CD14-positive monocyte (primary cell): ENCODE results near the gene LEKR1. TPM values are rescaled to one million over a fixed set of nuclear protein-coding genes. Genes with fewer than 3 reads are reported as not detected.

ENCODE experiments used
- DNase-seq, 3 donors: peaks; one replicate each; pipeline ENCODE4 v3.0.0-alpha.2; 2011 to 2022
- H2AFZ ChIP-seq: 2 replicates; pipeline ENCODE4 v1.6.0; 2012; ENCODE audit warnings: mild to moderate bottlenecking, low read depth, low read length, inconsistent platforms; ENCODE audit not compliant: insufficient read depth, poor library complexity, severe bottlenecking
- H3K27ac ChIP-seq, 2 donors: 1 replicate in 1 of 2; 2 replicates in 1 of 2; pipeline ENCODE4 v1.5.1; 2012 to 2013; ENCODE audit warnings: low read length in 2 of 2, control low read depth in 1 of 2, inconsistent platforms in 1 of 2, low read depth in 1 of 2, mild to moderate bottlenecking in 1 of 2
- H3K27me3 ChIP-seq, 2 donors: one replicate each; pipeline versions ENCODE4 v1.6.0 to v1.6.1; 2011 to 2013; ENCODE audit warnings: low read length in 2 of 2; ENCODE audit not compliant: control insufficient read depth in 2 of 2, insufficient read depth in 2 of 2
- H3K36me3 ChIP-seq, 2 donors: replicated peaks in 1 of 2; 1 replicate in 1 of 2; 2 replicates in 1 of 2; pipeline versions ENCODE4 v1.5.1 to v1.6.1; 2012 to 2013; ENCODE audit warnings: low read length in 2 of 2, control low read depth in 1 of 2, inconsistent platforms in 1 of 2, mild to moderate bottlenecking in 1 of 2; ENCODE audit not compliant: insufficient read depth in 2 of 2, control insufficient read depth in 1 of 2
- H3K4me1 ChIP-seq, 2 donors: 1 replicate in 1 of 2; 2 replicates in 1 of 2; pipeline versions ENCODE4 v1.5.1 to v1.6.1; 2012 to 2013; ENCODE audit warnings: low read length in 2 of 2, control low read depth in 1 of 2, inconsistent platforms in 1 of 2, mild to moderate bottlenecking in 1 of 2, moderate library complexity in 1 of 2; ENCODE audit not compliant: insufficient read depth in 2 of 2, control insufficient read depth in 1 of 2
- H3K4me2 ChIP-seq: replicated peaks from 2 replicates; pipeline ENCODE3; 2012; ENCODE audit warnings: low read length, moderate library complexity, mild to moderate bottlenecking; ENCODE audit not compliant: poor library complexity, severe bottlenecking; ENCODE audit errors: extremely low read depth
- H3K4me3 ChIP-seq, 3 experiments: fragments of 200-600 bp in 1 of 3; sonication (generic) in 1 of 3; replicated peaks in 1 of 3; 1 replicate in 2 of 3; 2 replicates in 1 of 3; pipeline ENCODE4 v1.5.1; 2011 to 2013; ENCODE audit warnings: low read length in 3 of 3, mild to moderate bottlenecking in 3 of 3, control low read depth in 2 of 3, low read depth in 2 of 3, inconsistent platforms in 1 of 3, moderate library complexity in 1 of 3
- H3K79me2 ChIP-seq: 2 replicates; pipeline ENCODE4 v1.6.0; 2012; ENCODE audit warnings: mild to moderate bottlenecking, control low read depth, inconsistent platforms, low read length, moderate library complexity; ENCODE audit not compliant: insufficient read depth
- H3K9ac ChIP-seq: 2 replicates; pipeline ENCODE4 v1.6.0; 2017; ENCODE audit warnings: low read length, mild to moderate bottlenecking; ENCODE audit not compliant: insufficient read depth, poor library complexity, severe bottlenecking
- H3K9me3 ChIP-seq, 2 donors: replicated peaks in 1 of 2; 1 replicate in 1 of 2; 2 replicates in 1 of 2; pipeline versions ENCODE4 v1.5.1 to v1.6.1; 2012 to 2013; ENCODE audit warnings: low read length in 2 of 2, control low read depth in 1 of 2; ENCODE audit not compliant: control insufficient read depth in 1 of 2, insufficient read depth in 1 of 2
- H4K20me1 ChIP-seq: 2 replicates; pipeline ENCODE4 v1.6.0; 2012; ENCODE audit warnings: mild to moderate bottlenecking, low read length, control low read depth, moderate library complexity; ENCODE audit not compliant: insufficient read depth
- H3K27ac Mint-ChIP-seq, 7 donors: one replicate each; pipeline ENCODE4 v1.8.0; 2020; ENCODE audit warnings: mild to moderate bottlenecking in 7 of 7, mixed read lengths in 7 of 7, moderate library complexity in 6 of 7, inconsistent platforms in 2 of 7
- H3K27me3 Mint-ChIP-seq, 3 donors: one replicate each; pipeline ENCODE4 v1.8.0; 2021 to 2022; ENCODE audit warnings: low read depth in 3 of 3, mild to moderate bottlenecking in 3 of 3, mixed read lengths in 3 of 3, moderate library complexity in 3 of 3, inconsistent platforms in 1 of 3
- H3K36me3 Mint-ChIP-seq, 2 donors: one replicate each; pipeline ENCODE4 v1.8.0; 2020; ENCODE audit warnings: mixed read lengths in 2 of 2, inconsistent platforms in 1 of 2, mild to moderate bottlenecking in 1 of 2
- H3K4me1 Mint-ChIP-seq: one replicate; pipeline ENCODE4 v1.8.0; 2020; ENCODE audit warnings: mild to moderate bottlenecking, mixed read lengths
- H3K4me3 Mint-ChIP-seq, 2 donors: one replicate each; pipeline ENCODE4 v1.8.0; 2020; ENCODE audit warnings: mild to moderate bottlenecking in 2 of 2, mixed read lengths in 2 of 2, moderate library complexity in 1 of 2
- H3K9me3 Mint-ChIP-seq, 7 donors: one replicate each; pipeline ENCODE4 v1.8.0; 2020 to 2022; ENCODE audit warnings: mixed read lengths in 7 of 7, mild to moderate bottlenecking in 6 of 7, moderate library complexity in 6 of 7, inconsistent platforms in 2 of 7
- CTCF ChIP-seq: fragments of 200-600 bp; IDR thresholded peaks from one replicate; pipeline ENCODE4 v1.8.0; 2022; ENCODE audit warnings: antibody characterized with exemption, mild to moderate bottlenecking
- WGBS: methylation state at CpG from one replicate; pipeline ENCODE4 v1.1.5; 2013; ENCODE audit warnings: missing lambda C conversion rate; ENCODE audit not compliant: insufficient coverage; 5-methylcytosine and 5-hydroxymethylcytosine counted together
- intact Hi-C, 2 donors: fragments of 100-400 bp; cut with micrococcal nuclease; formaldehyde crosslinking; loops; one replicate each; pipeline versions ENCODE4 v1.15.0 to v1.15.1; 2023
- polyA plus RNA-seq, 3 donors: library from polyadenylated mRNA; depleted of rRNA in 1 of 3; unstranded in 2 of 3; stranded (reverse) in 1 of 3; fragments of 300-500 nt in 2 of 3; fragments of >200 nt in 1 of 3; fragmentation: Illumina TruSeq in 2 of 3; gene quantifications; 1 replicate in 2 of 3; 2 replicates in 1 of 3; pipeline ENCODE4 v1.2.3, GENCODE V29; 2012 to 2021

Gene LEKR1
- polyA plus RNA-seq, 3 donors, result 0.51 to 0.80 TPM; not detected in 1

GRCh38 chr3:157063469-157063868 is 237.3 kb downstream of the LEKR1 start:
- no peak overlapping the region for H3K4me2 ChIP-seq
- H3K79me2 ChIP-seq, result no peaks in the 10 kb centered on the region
- no peaks in the 10 kb centered on the region for H3K36me3 ChIP-seq
- Mint-ChIP-seq H3K27me3 (peaks cover 2 to 3% (median 3%) of the 10 kb centered on the region in 3 donors), H3K4me3 (no peak overlapping the region), H3K4me1 (peaks cover 11% of the 10 kb centered on the region), H3K36me3 (no peaks in the 10 kb centered on the region), H3K9me3 (peaks cover 0 to 2% (median 0%) of the 10 kb centered on the region in 7 donors), H3K27ac (no peak overlapping the region)
- no peak overlapping the region for H2AFZ ChIP-seq
- no peaks in the 10 kb centered on the region for H3K9me3 ChIP-seq
- 92% methylated on average over 3 of the region's 5 CpGs for WGBS
- TF ChIP-seq CTCF, result no peak
- H3K4me3 ChIP-seq, result no peak overlapping the region
- H3K27ac ChIP-seq, result no peak overlapping the region
- intact Hi-C loops, result no loop called here
- no peak for DNase-seq
- no peaks in the 10 kb centered on the region for H3K27me3 ChIP-seq
- peaks cover 7 to 8% of the 10 kb centered on the region in 2 donors for H3K4me1 ChIP-seq
- no peak overlapping the region for H3K9ac ChIP-seq
- no peaks in the 10 kb centered on the region for H4K20me1 ChIP-seq

GRCh38 chr3:157063926-157064325 is 237.8 kb downstream of the LEKR1 start:
- H2AFZ ChIP-seq, result peak overlapping the region; percentile 27
- no peaks in the 10 kb centered on the region for H3K9me3 ChIP-seq
- peaks cover 11% of the 10 kb centered on the region for H3K4me1 Mint-ChIP-seq
- H4K20me1 ChIP-seq, result no peaks in the 10 kb centered on the region
- peaks cover 0 to 2% (median 0%) of the 10 kb centered on the region in 7 donors for H3K9me3 Mint-ChIP-seq
- H3K27ac ChIP-seq, result no peak overlapping the region
- H3K36me3 ChIP-seq, result no peaks in the 10 kb centered on the region
- H3K79me2 ChIP-seq, result no peaks in the 10 kb centered on the region
- H3K4me3 ChIP-seq, result no peak overlapping the region
- no peak for TF ChIP-seq CTCF
- WGBS, result no CpG with 5 or more reads among the region's 2 CpGs
- peak overlapping the region in 1 of 2 donors; percentile 74 for H3K4me3 Mint-ChIP-seq
- peak overlapping the region; percentile 19 for H3K4me2 ChIP-seq
- DNase-seq, result no peak
- no peaks in the 10 kb centered on the region for H3K27me3 ChIP-seq
- intact Hi-C loops, result no loop called here
- no peak overlapping the region for H3K9ac ChIP-seq
- no peaks in the 10 kb centered on the region for H3K36me3 Mint-ChIP-seq
- H3K27ac Mint-ChIP-seq, result no peak overlapping the region
- H3K4me1 ChIP-seq, result peaks cover 7 to 8% of the 10 kb centered on the region in 2 donors
- H3K27me3 Mint-ChIP-seq, result peaks cover 2 to 3% (median 3%) of the 10 kb centered on the region in 3 donors
